Measurements from ENCODE around the gene DUS3L. TPM values are rescaled to one million over a fixed set of nuclear protein-coding genes. Genes with fewer than 3 reads are reported as not detected.

DUS3L gene
- total RNA-seq, 4 donors from 2014 or later = 36.0 to 107 (median 67.4) TPM

GRCh38 chr19:5775668-5776309 lies 15.2 kb downstream of the DUS3L start:
- intact Hi-C loops (cut with DNase I; ENCODE audit: low total_unique reads) = no loop called here
- 58 to 63% methylated on average over 16 to 17 of the region's 17 CpGs for whole genome bisulfite sequencing, 2 donors
- no peak for DNase-seq (ENCODE audit: low spot score in 2 of 2)
- no peak overlapping the region for H3K4me3 ChIP-seq (ENCODE audit: low read depth, poor library complexity, severe bottlenecking)
- no peak for TF ChIP-seq CTCF (IDR thresholded peaks at IDR 0.05)
- TF ChIP-seq POLR2A (IDR thresholded peaks at IDR 0.05) = no peak

DNA sequence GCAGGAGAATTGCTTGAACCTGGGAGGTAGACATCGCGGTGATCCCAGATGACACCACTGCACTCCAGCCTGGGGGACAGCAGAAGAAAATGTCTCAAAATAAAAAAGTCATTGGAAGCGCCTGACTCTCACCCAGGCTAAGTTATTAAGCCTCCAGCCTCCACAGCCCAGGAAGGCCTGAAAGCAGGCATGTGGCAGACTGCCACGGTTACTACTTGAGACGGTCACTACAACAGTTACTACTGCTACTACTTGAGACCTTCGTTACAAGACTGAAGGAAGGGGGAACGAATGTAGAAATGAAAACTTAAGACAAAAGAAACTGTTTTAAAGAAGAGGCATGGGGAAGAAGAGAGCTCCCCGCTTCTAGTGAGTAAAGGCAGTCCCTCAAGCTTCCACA lies 16.0 kb downstream of the DUS3L start:
- WGBS, 2 donors = 73 to 78% methylated on average over 8 of the region's 8 CpGs
- DNase-seq (ENCODE audit: low spot score in 2 of 2) = no peak

DNA sequence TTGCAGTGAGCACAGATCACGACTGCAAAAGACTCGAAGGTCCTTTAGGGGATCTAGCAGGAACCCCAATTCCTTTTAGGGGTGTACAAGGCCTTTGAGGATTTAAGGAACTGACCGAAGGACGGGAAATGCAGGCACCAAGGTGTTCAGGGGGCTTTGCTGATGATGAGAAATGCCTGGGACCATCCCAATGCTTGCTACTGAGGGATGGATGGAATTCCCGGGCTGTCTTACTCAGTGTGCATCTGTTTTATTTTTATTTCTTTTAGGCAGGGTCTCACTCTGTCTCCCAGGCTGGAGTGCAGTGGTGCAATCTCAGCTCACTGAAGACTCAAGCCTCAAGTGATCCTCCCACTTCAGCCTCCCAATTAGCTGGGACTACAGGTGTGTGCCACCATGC lies 17.7 kb downstream of the DUS3L start:
- TF ChIP-seq CTCF (IDR thresholded peaks at IDR 0.05) = no peak
- no peak for TF ChIP-seq POLR2A (IDR thresholded peaks at IDR 0.05)
- WGBS, 2 donors = 83 to 85% methylated on average over 5 of the region's 5 CpGs
- no peak overlapping the region for H3K4me3 ChIP-seq (ENCODE audit: low read depth, poor library complexity, severe bottlenecking)
- intact Hi-C loops (cut with DNase I; ENCODE audit: low total_unique reads) = no loop called here
- DNase-seq (ENCODE audit: low spot score in 2 of 2) = no peak

More for the DNA sequence above, 16.0 kb downstream of the DUS3L start:
- TF ChIP-seq CTCF (IDR thresholded peaks at IDR 0.05) (no peak), POLR2A (IDR thresholded peaks at IDR 0.05) (no peak)
- no peak overlapping the region for H3K4me3 ChIP-seq (ENCODE audit: low read depth, poor library complexity, severe bottlenecking)
- intact Hi-C loops (cut with DNase I; ENCODE audit: low total_unique reads) = no loop called here

- no peak for DNase-seq (ENCODE audit: low spot score in 2 of 2)
- 77 to 91% methylated on average over 19 of the region's 19 CpGs for WGBS, 2 donors
These were observed 18.5 kb downstream of the DUS3L start for GRCh38 chr19:5772416-5772815.

DNA sequence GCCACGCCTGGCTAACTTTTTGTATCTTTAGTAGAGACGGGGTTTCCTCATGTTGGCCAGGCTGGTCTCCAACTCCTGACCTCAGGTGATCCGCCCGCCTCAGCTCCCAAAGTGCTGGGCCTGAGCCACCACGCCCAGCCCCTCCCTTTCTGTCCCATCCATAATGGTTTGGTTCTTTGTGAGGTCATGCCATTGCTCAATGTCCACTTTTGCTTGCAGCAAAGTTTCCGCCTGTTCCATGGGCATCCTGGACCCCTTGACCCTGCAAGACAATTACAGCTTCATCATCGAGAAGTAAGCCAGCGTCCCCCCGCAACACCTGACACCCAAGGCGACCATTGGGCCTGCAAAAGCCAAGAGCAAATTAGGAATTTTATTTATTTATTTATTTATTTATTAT lies 23.0 kb downstream of the DUS3L start:
- no peak overlapping the region for H3K4me3 ChIP-seq (ENCODE audit: low read depth, poor library complexity, severe bottlenecking)
- 90 to 91% methylated on average over 10 of the region's 10 CpGs for WGBS, 2 donors

More at GRCh38 chr19:5772416-5772815, 18.5 kb downstream of the DUS3L start:
- TF ChIP-seq POLR2A (IDR thresholded peaks at IDR 0.05) (no peak), CTCF (IDR thresholded peaks at IDR 0.05) (no peak)
- intact Hi-C loops (cut with DNase I; ENCODE audit: low total_unique reads) = no loop called here
- H3K4me3 ChIP-seq (ENCODE audit: low read depth, poor library complexity, severe bottlenecking) = no peak overlapping the region

More for the DNA sequence above, 23.0 kb downstream of the DUS3L start:
- DNase-seq (ENCODE audit: low spot score in 2 of 2) = no peak
- TF ChIP-seq CTCF (IDR thresholded peaks at IDR 0.05) (no peak), POLR2A (IDR thresholded peaks at IDR 0.05) (no peak)
- intact Hi-C loops (cut with DNase I; ENCODE audit: low total_unique reads) = no loop called here
